Measurements from ENCODE around the gene BSPRY. TPM values are rescaled to one million over a fixed set of nuclear protein-coding genes. Genes with fewer than 3 reads are reported as not detected.

Gene BSPRY
- total and polyA plus RNA-seq, 4 donors, result 8.8 to 12.7 (median 11.0) TPM

DNA sequence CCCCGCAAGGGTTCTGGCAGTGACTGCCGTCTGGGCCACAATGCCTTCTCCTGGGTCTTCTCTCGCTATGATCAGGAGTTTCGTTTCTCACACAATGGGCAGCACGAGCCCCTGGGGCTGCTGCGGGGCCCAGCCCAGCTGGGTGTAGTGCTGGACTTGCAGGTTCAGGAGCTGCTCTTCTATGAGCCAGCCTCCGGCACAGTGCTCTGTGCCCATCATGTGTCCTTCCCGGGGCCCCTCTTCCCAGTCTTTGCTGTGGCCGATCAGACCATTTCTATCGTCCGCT is 20.5 kb downstream of the BSPRY start:
- no peak for DNase-seq
- 85 to 88% methylated on average over 11 of the region's 11 CpGs for WGBS, 2 donors
- Histone ChIP-seq H3K27me3 (ENCODE audit: control insufficient read depth in 3 of 3, insufficient read depth in 3 of 3, low read length in 2 of 3) (no peaks in the 10 kb centered on the region), H3K4me3 (no peak overlapping the region), H3K27ac (ENCODE audit: low read depth in 1 of 2, low read length in 1 of 2) (no peak overlapping the region), H3K36me3 (ENCODE audit: control insufficient read depth in 4 of 4, insufficient read depth in 4 of 4, low read length in 4 of 4) (peaks cover 5 to 17% (median 8%) of the 10 kb centered on the region in 4 donors), H3K9ac (ENCODE audit: insufficient read depth in 1 of 2, low read length in 2 of 2) (no peak overlapping the region), H3K9me3 (ENCODE audit: control insufficient read depth in 4 of 4, insufficient read depth in 3 of 4, low read length in 3 of 4) (no peaks in the 10 kb centered on the region), H3K4me1 (ENCODE audit: control insufficient read depth in 5 of 5, insufficient read depth in 5 of 5, low read length in 5 of 5) (no peaks in the 10 kb centered on the region)
- ATAC-seq (ENCODE audit: insufficient read depth, low FRiP score), result no peak
- TF ChIP-seq, protein P1, sequence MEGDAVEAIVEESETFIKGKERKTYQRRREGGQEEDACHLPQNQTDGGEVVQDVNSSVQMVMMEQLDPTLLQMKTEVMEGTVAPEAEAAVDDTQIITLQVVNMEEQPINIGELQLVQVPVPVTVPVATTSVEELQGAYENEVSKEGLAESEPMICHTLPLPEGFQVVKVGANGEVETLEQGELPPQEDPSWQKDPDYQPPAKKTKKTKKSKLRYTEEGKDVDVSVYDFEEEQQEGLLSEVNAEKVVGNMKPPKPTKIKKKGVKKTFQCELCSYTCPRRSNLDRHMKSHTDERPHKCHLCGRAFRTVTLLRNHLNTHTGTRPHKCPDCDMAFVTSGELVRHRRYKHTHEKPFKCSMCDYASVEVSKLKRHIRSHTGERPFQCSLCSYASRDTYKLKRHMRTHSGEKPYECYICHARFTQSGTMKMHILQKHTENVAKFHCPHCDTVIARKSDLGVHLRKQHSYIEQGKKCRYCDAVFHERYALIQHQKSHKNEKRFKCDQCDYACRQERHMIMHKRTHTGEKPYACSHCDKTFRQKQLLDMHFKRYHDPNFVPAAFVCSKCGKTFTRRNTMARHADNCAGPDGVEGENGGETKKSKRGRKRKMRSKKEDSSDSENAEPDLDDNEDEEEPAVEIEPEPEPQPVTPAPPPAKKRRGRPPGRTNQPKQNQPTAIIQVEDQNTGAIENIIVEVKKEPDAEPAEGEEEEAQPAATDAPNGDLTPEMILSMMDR (IDR thresholded peaks at IDR 0.05; ENCODE audit: control extremely low read depth, extremely low read depth), result no peak

DNA sequence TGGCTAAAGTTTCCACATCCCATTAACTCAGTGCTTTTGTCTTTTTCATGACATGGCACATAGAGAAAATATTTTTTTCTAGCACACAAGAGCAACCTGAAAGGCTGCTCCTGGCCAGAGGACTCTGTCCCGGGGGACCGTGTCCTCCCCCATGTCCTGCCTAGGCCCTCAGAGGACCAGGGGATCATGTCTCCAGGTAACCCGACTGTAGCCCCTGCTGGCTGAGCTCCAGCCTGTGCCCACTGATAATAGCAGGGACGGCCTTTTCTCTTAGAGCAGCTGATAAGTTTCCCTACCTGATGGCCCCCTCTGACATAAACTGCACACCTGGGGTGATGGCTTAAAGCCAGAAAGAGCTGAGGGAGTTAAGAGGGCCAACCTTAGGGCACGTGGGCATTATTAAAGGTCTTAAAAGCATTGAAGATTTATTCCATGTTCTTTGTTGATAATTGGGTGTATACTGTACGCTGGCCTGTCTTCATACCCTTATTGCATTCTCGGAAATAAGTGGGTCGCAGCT is 21.5 kb downstream of the BSPRY start:
- DNase-seq (no peak), ATAC-seq (ENCODE audit: insufficient read depth, low FRiP score) (no peak)
- TF ChIP-seq, protein P1 (IDR thresholded peaks at IDR 0.05; ENCODE audit: control extremely low read depth, extremely low read depth), result no peak
- WGBS, 2 donors, result 85 to 91% methylated on average over 8 of the region's 8 CpGs
- Histone ChIP-seq H3K4me3 (no peak overlapping the region), H3K36me3 (ENCODE audit: control insufficient read depth in 4 of 4, insufficient read depth in 4 of 4, low read length in 4 of 4) (peaks cover 7 to 18% (median 10%) of the 10 kb centered on the region in 4 donors), H3K4me1 (ENCODE audit: control insufficient read depth in 5 of 5, insufficient read depth in 5 of 5, low read length in 5 of 5) (peaks cover 0 to 3% (median 0%) of the 10 kb centered on the region in 5 donors), H3K9me3 (ENCODE audit: control insufficient read depth in 4 of 4, insufficient read depth in 3 of 4, low read length in 3 of 4) (no peaks in the 10 kb centered on the region), H3K27me3 (ENCODE audit: control insufficient read depth in 3 of 3, insufficient read depth in 3 of 3, low read length in 2 of 3) (no peaks in the 10 kb centered on the region), H3K27ac (ENCODE audit: low read depth in 1 of 2, low read length in 1 of 2) (no peak overlapping the region), H3K9ac (ENCODE audit: insufficient read depth in 1 of 2, low read length in 2 of 2) (no peak overlapping the region)

DNA sequence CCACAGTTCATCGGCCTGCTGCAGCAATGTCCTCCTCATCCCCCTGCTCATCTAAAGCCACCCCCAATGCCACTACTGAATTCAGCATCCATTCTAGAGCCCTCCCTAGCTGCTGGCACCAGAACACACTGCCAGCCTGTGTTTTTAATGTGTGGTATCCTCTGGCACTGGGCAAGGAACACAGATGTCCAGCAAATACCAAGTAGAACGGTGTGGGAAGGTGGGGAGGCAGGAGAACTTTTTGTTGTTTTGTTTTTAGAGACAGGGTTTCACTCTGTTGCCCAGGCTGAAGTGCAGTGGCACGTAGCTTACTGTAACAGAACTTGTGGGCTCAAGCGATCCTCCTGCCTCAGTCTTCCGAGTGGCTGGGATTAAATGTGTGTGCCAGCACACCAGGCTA is 22.7 kb downstream of the BSPRY start:
- Histone ChIP-seq H3K4me1 (ENCODE audit: control insufficient read depth in 5 of 5, insufficient read depth in 5 of 5, low read length in 5 of 5) (peaks cover 0 to 5% (median 0%) of the 10 kb centered on the region in 5 donors), H3K9ac (ENCODE audit: insufficient read depth in 1 of 2, low read length in 2 of 2) (no peak overlapping the region), H3K36me3 (ENCODE audit: control insufficient read depth in 4 of 4, insufficient read depth in 4 of 4, low read length in 4 of 4) (peaks cover 7 to 18% (median 10%) of the 10 kb centered on the region in 4 donors), H3K9me3 (ENCODE audit: control insufficient read depth in 4 of 4, insufficient read depth in 3 of 4, low read length in 3 of 4) (no peaks in the 10 kb centered on the region), H3K27me3 (ENCODE audit: control insufficient read depth in 3 of 3, insufficient read depth in 3 of 3, low read length in 2 of 3) (no peaks in the 10 kb centered on the region), H3K27ac (ENCODE audit: low read depth in 1 of 2, low read length in 1 of 2) (no peak overlapping the region), H3K4me3 (no peak overlapping the region)
- DNase-seq (no peak), ATAC-seq (ENCODE audit: insufficient read depth, low FRiP score) (no peak)
- 91 to 95% methylated on average over 5 of the region's 5 CpGs for WGBS, 2 donors
- TF ChIP-seq, protein P1 (IDR thresholded peaks at IDR 0.05; ENCODE audit: control extremely low read depth, extremely low read depth), result no peak

DNA sequence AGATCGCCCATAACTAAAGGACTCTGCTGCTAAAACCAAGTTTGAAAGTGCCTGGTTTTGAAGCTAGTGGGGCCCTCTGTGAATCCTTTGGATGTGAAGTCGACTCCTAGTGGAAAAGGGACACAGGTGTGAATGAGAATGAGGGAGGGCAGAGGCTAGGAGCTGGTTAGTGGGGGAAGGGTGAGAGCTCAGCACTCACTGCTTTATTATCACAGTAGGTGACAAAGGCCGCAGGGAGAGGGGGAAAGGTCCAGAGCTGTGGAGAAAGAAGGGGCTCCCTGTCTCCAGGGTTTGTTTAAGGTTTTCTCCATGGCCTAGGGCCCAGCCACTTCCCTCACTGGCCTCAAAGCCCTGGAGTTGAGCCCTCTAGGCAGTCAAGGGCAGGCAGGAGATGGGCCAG is 23.9 kb downstream of the BSPRY start:
- Histone ChIP-seq H3K4me3 (no peak overlapping the region), H3K9ac (ENCODE audit: insufficient read depth in 1 of 2, low read length in 2 of 2) (no peak overlapping the region), H3K27me3 (ENCODE audit: control insufficient read depth in 3 of 3, insufficient read depth in 3 of 3, low read length in 2 of 3) (no peaks in the 10 kb centered on the region), H3K36me3 (ENCODE audit: control insufficient read depth in 4 of 4, insufficient read depth in 4 of 4, low read length in 4 of 4) (peaks cover 7 to 18% (median 10%) of the 10 kb centered on the region in 4 donors), H3K9me3 (ENCODE audit: control insufficient read depth in 4 of 4, insufficient read depth in 3 of 4, low read length in 3 of 4) (no peaks in the 10 kb centered on the region), H3K4me1 (ENCODE audit: control insufficient read depth in 5 of 5, insufficient read depth in 5 of 5, low read length in 5 of 5) (peaks cover 0 to 7% (median 0%) of the 10 kb centered on the region in 5 donors), H3K27ac (ENCODE audit: low read depth in 1 of 2, low read length in 1 of 2) (no peak overlapping the region)
- ATAC-seq (ENCODE audit: insufficient read depth, low FRiP score), result no peak
- WGBS, 2 donors, result 74 to 85% methylated on average over 3 of the region's 3 CpGs
- no peak for DNase-seq
- TF ChIP-seq, protein P1 (IDR thresholded peaks at IDR 0.05; ENCODE audit: control extremely low read depth, extremely low read depth), result no peak
